ENCODE measurements around the gene PGAM2.
"Not testable (repeated sequence)": the region's sequence is repeated elsewhere in the genome, so short reads cannot be mapped to it uniquely, and the experiment has no call there.

PGAM2 gene

GRCh38 chr7:44040493-44040891, 24.9 kb downstream of the PGAM2 start:
- DNase-seq (ENCODE audit: low read depth): peak; percentile 78
- peak overlapping the region; percentile 53 for H3K4me3 ChIP-seq (ENCODE audit: low read depth, low read length)
- TF ChIP-seq CTCF (IDR thresholded peaks at IDR 0.05; ENCODE audit: insufficient read depth, low read depth, low read length, missing control alignments): peak; percentile 31

- peak overlapping the region; percentile 51 for H3K4me3 ChIP-seq (ENCODE audit: low read depth, low read length)
- not testable (repeated sequence) for DNase-seq (ENCODE audit: low read depth)
Measured at GRCh38 chr7:44039800-44040492, 25.4 kb downstream of the PGAM2 start.

GRCh38 chr7:44038961-44039558, 26.3 kb downstream of the PGAM2 start:
- not testable (repeated sequence) for H3K4me3 ChIP-seq (ENCODE audit: low read depth, low read length)
- DNase-seq (ENCODE audit: low read depth): peak; percentile 86

GRCh38 chr7:44038553-44038952, 26.8 kb downstream of the PGAM2 start:
- not testable (repeated sequence) for DNase-seq (ENCODE audit: low read depth); H3K4me3 ChIP-seq (ENCODE audit: low read depth, low read length)

GRCh38 chr7:44037951-44038350, 27.4 kb downstream of the PGAM2 start:
- not testable (repeated sequence) for H3K4me3 ChIP-seq (ENCODE audit: low read depth, low read length); DNase-seq (ENCODE audit: low read depth)

GRCh38 chr7:44036364-44036763, 29.0 kb downstream of the PGAM2 start:
- peak; percentile 57 for DNase-seq (ENCODE audit: low read depth)
- not testable (repeated sequence) for H3K4me3 ChIP-seq (ENCODE audit: low read depth, low read length)

- DNase-seq (ENCODE audit: low read depth); H3K4me3 ChIP-seq (ENCODE audit: low read depth, low read length): not testable (repeated sequence)
Measured at GRCh38 chr7:44033971-44034844, 31.2 kb downstream of the PGAM2 start.

GRCh38 chr7:44032031-44032430, 33.3 kb downstream of the PGAM2 start:
- not testable (repeated sequence) for DNase-seq (ENCODE audit: low read depth); H3K4me3 ChIP-seq (ENCODE audit: low read depth, low read length)

GRCh38 chr7:44031319-44031718, 34.0 kb downstream of the PGAM2 start:
- not testable (repeated sequence) for H3K4me3 ChIP-seq (ENCODE audit: low read depth, low read length); DNase-seq (ENCODE audit: low read depth)

GRCh38 chr7:44030029-44030428, 35.3 kb downstream of the PGAM2 start:
- not testable (repeated sequence) for H3K4me3 ChIP-seq (ENCODE audit: low read depth, low read length); DNase-seq (ENCODE audit: low read depth)

- DNase-seq (ENCODE audit: low read depth): not testable (repeated sequence)
Measured at GRCh38 chr7:44029433-44029832, 35.9 kb downstream of the PGAM2 start.

GRCh38 chr7:44022796-44023467, 42.4 kb downstream of the PGAM2 start:
- not testable (repeated sequence) for DNase-seq (ENCODE audit: low read depth); H3K4me3 ChIP-seq (ENCODE audit: low read depth, low read length)

More at GRCh38 chr7:44029433-44029832, 35.9 kb downstream of the PGAM2 start:
- not testable (repeated sequence) for H3K4me3 ChIP-seq (ENCODE audit: low read depth, low read length)

GRCh38 chr7:44022069-44022468, 43.3 kb downstream of the PGAM2 start:
- not testable (repeated sequence) for H3K4me3 ChIP-seq (ENCODE audit: low read depth, low read length); DNase-seq (ENCODE audit: low read depth)

GRCh38 chr7:44019825-44020224, 45.5 kb downstream of the PGAM2 start:
- not testable (repeated sequence) for DNase-seq (ENCODE audit: low read depth); H3K4me3 ChIP-seq (ENCODE audit: low read depth, low read length)
